Chondrocyte (in vitro differentiated cells): ENCODE data around the gene WDR48. TPM values are rescaled to one million over a fixed set of nuclear protein-coding genes. Genes with fewer than 3 reads are reported as not detected.
A peak's percentile ranks its signal among the peaks of the same experiment; 100 is the strongest.

Source experiments
- DNase-seq: peaks from one replicate; pipeline ENCODE4 v3.0.0; 2021; ENCODE audit warnings: mixed read lengths, low spot score
- H3K27ac Mint-ChIP-seq: one replicate; pipeline ENCODE4 v1.8.0; 2021; ENCODE audit warnings: mild to moderate bottlenecking, moderate library complexity, mixed read lengths; ENCODE audit not compliant: unreplicated experiment
- H3K27me3 Mint-ChIP-seq: 2 replicates; pipeline ENCODE4 v1.8.0; 2021; ENCODE audit warnings: low read depth, mixed read lengths
- H3K36me3 Mint-ChIP-seq: 2 replicates; pipeline ENCODE4 v1.8.0; 2021; ENCODE audit warnings: low read depth, mixed read lengths
- H3K4me1 Mint-ChIP-seq: 2 replicates; pipeline ENCODE4 v1.8.0; 2021; ENCODE audit warnings: low read depth, mild to moderate bottlenecking, mixed read lengths
- H3K4me3 Mint-ChIP-seq: one replicate; pipeline ENCODE4 v1.8.0; 2021; ENCODE audit warnings: mild to moderate bottlenecking, moderate library complexity, mixed read lengths; ENCODE audit not compliant: unreplicated experiment
- H3K9me3 Mint-ChIP-seq: 2 replicates; pipeline ENCODE4 v1.8.0; 2021; ENCODE audit warnings: low read depth, mixed read lengths
- CTCF ChIP-seq: fragments of 200-600 bp; sonication (generic); IDR thresholded peaks from 2 replicates; pipeline ENCODE4 v1.5.0; 2021; ENCODE audit warnings: antibody characterized with exemption, mild to moderate bottlenecking, moderate library complexity
- total RNA-seq: library from RNA; stranded (reverse); gene quantifications from 3 replicates; pipeline ENCODE4 v1.2.1, GENCODE V29; 2021

Gene WDR48
- total RNA-seq, 1 donor from 2014 or later = 31.8 TPM

GRCh38 chr3:39096775-39097174, 45.0 kb downstream of the WDR48 start:
- peaks cover 10% of the 10 kb centered on the region for H3K4me1 Mint-ChIP-seq
- peaks cover 25% of the 10 kb centered on the region for H3K36me3 Mint-ChIP-seq
- peak overlapping the region; percentile 82 for H3K27ac Mint-ChIP-seq
- H3K4me3 Mint-ChIP-seq = no peak overlapping the region
- H3K9me3 Mint-ChIP-seq = no peaks in the 10 kb centered on the region
- H3K27me3 Mint-ChIP-seq = no peaks in the 10 kb centered on the region
- no peak for DNase-seq
- no peak for TF ChIP-seq CTCF

GRCh38 chr3:39097716-39098472, 46.1 kb downstream of the WDR48 start:
- no peak for TF ChIP-seq CTCF
- Mint-ChIP-seq H3K9me3 (no peaks in the 10 kb centered on the region), H3K4me3 (no peak overlapping the region), H3K27ac (no peak overlapping the region), H3K36me3 (peaks cover 19% of the 10 kb centered on the region), H3K4me1 (peaks cover 15% of the 10 kb centered on the region), H3K27me3 (no peaks in the 10 kb centered on the region)
- DNase-seq = no peak

DNA sequence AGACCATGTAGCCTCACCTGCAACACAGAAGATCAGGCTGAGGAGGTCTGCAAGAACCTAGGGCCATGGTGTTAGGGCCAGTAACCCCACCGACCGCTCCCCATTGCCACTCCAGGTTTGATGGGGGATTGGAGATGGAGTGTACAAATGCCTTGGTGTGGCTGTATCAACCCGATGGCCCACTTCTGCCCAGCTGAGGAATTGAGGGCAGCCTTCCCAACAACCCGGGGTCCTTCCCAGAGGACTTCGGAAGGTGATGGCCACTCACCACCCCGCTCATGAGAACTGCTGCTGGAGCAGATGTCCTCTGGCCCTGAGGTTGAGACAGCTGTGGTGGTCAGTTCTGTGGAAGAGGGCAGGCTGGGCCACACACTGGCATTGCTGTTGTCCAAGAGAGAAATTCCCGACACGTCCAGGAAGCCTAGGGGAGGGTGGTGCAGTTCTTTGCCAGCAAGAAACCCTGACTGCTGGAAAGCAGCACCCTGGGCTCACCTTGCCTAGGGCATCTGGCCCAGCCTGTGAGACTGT, 46.7 kb downstream of the WDR48 start:
- H3K27me3 Mint-ChIP-seq = no peaks in the 10 kb centered on the region
- no peak for DNase-seq
- peaks cover 19% of the 10 kb centered on the region for H3K36me3 Mint-ChIP-seq
- no peaks in the 10 kb centered on the region for H3K9me3 Mint-ChIP-seq
- no peak overlapping the region for H3K4me3 Mint-ChIP-seq
- no peak overlapping the region for H3K27ac Mint-ChIP-seq
- peaks cover 22% of the 10 kb centered on the region for H3K4me1 Mint-ChIP-seq
- no peak for TF ChIP-seq CTCF

DNA sequence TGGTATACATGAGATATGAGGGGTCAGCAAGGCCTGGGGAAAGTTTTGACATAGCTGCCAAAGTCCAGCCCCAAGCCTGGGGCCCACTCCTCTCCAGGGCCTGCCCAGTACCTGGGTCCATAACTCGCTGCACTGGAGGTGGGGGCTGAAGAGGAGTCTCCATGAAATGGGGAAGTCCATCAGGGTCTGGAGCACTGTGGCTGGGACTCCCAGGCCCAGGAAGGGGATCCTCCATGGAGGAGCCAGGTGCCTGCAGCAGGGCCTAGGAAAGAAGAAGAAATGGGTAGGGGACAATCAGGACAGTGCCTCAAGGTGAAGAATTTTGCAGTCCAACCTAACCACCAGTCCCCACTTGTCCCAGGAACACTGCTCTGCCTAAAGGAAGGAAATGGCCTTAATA, 47.4 kb downstream of the WDR48 start:
- Mint-ChIP-seq H3K4me1 (peaks cover 27% of the 10 kb centered on the region), H3K4me3 (no peak overlapping the region), H3K36me3 (peaks cover 14% of the 10 kb centered on the region), H3K9me3 (no peaks in the 10 kb centered on the region), H3K27ac (no peak overlapping the region), H3K27me3 (no peaks in the 10 kb centered on the region)
- TF ChIP-seq CTCF = no peak
- no peak for DNase-seq

DNA sequence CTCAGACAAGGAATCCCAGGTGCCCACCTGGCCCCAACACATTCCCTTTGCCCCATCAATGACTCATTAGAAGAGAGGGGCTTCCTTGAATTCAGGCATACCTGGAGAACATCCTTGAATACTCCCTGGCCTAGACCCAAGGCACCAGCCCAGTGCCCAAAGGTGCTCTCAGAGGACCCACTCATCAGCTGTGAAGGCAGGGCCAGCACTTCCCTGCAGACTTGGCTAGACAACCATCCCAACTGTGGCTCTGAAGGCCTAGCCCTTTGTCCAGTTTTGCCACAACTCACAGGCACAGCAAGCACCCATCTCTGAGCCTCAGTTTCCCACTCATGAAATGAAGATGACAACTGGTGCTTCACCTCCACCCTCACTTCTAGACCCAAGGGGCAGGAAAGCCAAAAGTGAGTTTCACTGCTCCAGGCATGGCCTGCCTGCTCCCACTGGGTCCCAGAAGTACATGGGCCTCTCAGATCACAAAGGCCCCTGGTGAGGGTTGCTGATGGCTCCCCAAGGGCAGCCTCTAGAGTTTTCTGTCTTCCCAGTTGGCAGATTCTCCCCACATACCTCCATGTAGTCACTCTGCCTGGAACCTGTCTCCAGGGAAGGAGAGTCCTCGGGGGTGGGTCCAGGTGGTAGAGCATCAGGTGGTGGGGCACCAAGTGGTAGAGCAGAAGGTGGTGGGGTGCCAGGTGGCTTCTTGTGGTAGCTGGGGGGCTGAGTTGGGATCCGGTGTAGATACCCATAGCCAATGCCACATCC, 48.1 kb downstream of the WDR48 start:
- H3K27ac Mint-ChIP-seq = no peak overlapping the region
- no peak overlapping the region for H3K4me3 Mint-ChIP-seq
- TF ChIP-seq CTCF = no peak
- H3K27me3 Mint-ChIP-seq = no peaks in the 10 kb centered on the region
- peaks cover 10% of the 10 kb centered on the region for H3K36me3 Mint-ChIP-seq
- DNase-seq = no peak
- no peaks in the 10 kb centered on the region for H3K9me3 Mint-ChIP-seq
- peaks cover 32% of the 10 kb centered on the region for H3K4me1 Mint-ChIP-seq
